ENCODE measurements around the gene CROCC2.

CROCC2 gene

GRCh38 chr2:240966457-240966905, 60.3 kb downstream of the CROCC2 start:
- TF ChIP-seq CTCF (IDR thresholded peaks at IDR 0.05; ENCODE audit: insufficient read depth, missing control alignments): no peak
- no peak for FAIRE-seq
- no peak for DNase-seq (ENCODE audit: insufficient read length, low spot score)

- FAIRE-seq (no peak), DNase-seq (ENCODE audit: insufficient read length, low spot score) (no peak)
- no peak for TF ChIP-seq CTCF (IDR thresholded peaks at IDR 0.05; ENCODE audit: insufficient read depth, missing control alignments)
Observed at GRCh38 chr2:240966906-240967680, 61.0 kb downstream of the CROCC2 start.

- TF ChIP-seq CTCF (IDR thresholded peaks at IDR 0.05; ENCODE audit: insufficient read depth, missing control alignments): no peak
- DNase-seq (ENCODE audit: insufficient read length, low spot score) (no peak), FAIRE-seq (no peak)
Observed at GRCh38 chr2:240967681-240968621, 61.8 kb downstream of the CROCC2 start.

- TF ChIP-seq CTCF (IDR thresholded peaks at IDR 0.05; ENCODE audit: insufficient read depth, missing control alignments): no peak
- FAIRE-seq: no peak
Observed at GRCh38 chr2:240968731-240969624, 62.8 kb downstream of the CROCC2 start.

GRCh38 chr2:240970104-240970503, 64.0 kb downstream of the CROCC2 start:
- DNase-seq (ENCODE audit: insufficient read length, low spot score): no peak
- FAIRE-seq: no peak
- no peak for TF ChIP-seq CTCF (IDR thresholded peaks at IDR 0.05; ENCODE audit: insufficient read depth, missing control alignments)

More at GRCh38 chr2:240968731-240969624, 62.8 kb downstream of the CROCC2 start:
- no peak for DNase-seq (ENCODE audit: insufficient read length, low spot score)

GRCh38 chr2:240970816-240971215, 64.7 kb downstream of the CROCC2 start:
- no peak for TF ChIP-seq CTCF (IDR thresholded peaks at IDR 0.05; ENCODE audit: insufficient read depth, missing control alignments)
- FAIRE-seq (no peak), DNase-seq (ENCODE audit: insufficient read length, low spot score) (no peak)
